ENCODE measurements around the gene WIPF3.
A peak's percentile ranks its signal among the peaks of the same experiment; 100 is the strongest.

Gene WIPF3

DNA sequence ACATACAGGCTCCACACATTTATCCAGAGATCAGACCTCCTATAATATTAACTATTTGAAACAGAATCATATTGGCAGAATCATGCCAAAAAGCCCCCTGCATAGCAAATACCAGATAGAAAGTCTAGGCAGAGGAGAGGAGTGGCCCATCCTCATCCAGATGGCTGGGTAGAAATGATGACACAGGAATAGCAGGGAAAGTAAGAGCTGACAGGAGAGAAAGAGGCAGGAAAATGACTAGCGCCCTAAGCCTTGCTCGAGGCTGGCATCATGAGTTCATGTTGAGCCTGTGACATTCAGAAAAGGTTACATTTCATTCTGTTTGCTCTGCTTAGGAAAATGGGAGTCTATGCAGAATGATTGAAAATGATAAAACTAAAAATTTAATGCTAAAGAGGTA is 27.6 kb downstream of the WIPF3 start:
- DNase-seq (ENCODE audit: extremely low read depth, low read depth) = no peak

DNA sequence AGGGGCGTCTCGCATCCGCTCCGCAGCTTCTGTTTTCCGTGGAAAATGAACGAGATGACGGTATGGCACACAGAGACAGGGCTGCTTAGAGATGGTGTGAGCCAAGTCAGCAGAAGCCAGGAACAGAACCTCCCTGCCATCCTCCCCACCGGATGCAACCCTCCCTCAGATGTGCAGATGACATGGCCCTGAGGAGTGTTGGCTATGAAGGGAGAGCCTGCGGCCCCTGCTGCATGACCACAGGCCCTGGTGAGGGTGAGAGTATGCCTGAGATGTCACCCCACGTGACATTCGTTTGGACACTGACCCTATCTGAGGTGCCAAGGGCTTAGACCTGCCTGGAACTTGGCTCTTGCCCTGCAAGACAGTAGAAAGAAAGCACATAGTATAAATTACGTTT is 29.4 kb downstream of the WIPF3 start:
- no peak for TF ChIP-seq CTCF (IDR thresholded peaks at IDR 0.05; ENCODE audit: low read depth, low read length, missing control alignments)
- DNase-seq (ENCODE audit: extremely low read depth, low read depth) = no peak
- H3K4me3 ChIP-seq (replicated peaks; ENCODE audit: low read depth, low read length) = no peak overlapping the region

More for the DNA sequence above, 27.6 kb downstream of the WIPF3 start:
- no peak for TF ChIP-seq CTCF (IDR thresholded peaks at IDR 0.05; ENCODE audit: low read depth, low read length, missing control alignments)
- H3K4me3 ChIP-seq (replicated peaks; ENCODE audit: low read depth, low read length) = no peak overlapping the region

DNA sequence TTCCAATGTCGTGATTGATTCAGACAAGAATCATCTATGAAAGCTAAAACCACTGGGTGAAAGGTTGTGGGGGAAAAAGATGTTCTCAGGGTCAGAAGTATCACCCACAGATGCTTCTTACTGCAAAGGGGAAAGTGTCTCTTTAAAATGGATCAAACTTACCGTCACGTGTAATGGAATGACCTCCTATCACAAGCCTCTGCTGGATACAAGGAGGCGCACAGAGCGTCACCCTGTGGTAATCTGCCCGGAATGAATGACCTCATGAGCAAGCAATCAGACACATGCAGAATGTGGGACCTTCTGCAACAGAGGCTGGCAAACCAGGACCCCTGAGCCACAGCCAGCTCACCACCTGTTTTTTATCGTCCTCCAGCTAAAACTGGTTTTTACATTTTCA is 33.0 kb downstream of the WIPF3 start:
- no peak overlapping the region for H3K4me3 ChIP-seq (replicated peaks; ENCODE audit: low read depth, low read length)
- no peak for TF ChIP-seq CTCF (IDR thresholded peaks at IDR 0.05; ENCODE audit: low read depth, low read length, missing control alignments)
- DNase-seq (ENCODE audit: extremely low read depth, low read depth) = peak; percentile 31

GRCh38 chr7:29839921-29840320 is 33.6 kb downstream of the WIPF3 start:
- no peak overlapping the region for H3K4me3 ChIP-seq (replicated peaks; ENCODE audit: low read depth, low read length)
- DNase-seq (ENCODE audit: extremely low read depth, low read depth) = no peak
- no peak for TF ChIP-seq CTCF (IDR thresholded peaks at IDR 0.05; ENCODE audit: low read depth, low read length, missing control alignments)

DNA sequence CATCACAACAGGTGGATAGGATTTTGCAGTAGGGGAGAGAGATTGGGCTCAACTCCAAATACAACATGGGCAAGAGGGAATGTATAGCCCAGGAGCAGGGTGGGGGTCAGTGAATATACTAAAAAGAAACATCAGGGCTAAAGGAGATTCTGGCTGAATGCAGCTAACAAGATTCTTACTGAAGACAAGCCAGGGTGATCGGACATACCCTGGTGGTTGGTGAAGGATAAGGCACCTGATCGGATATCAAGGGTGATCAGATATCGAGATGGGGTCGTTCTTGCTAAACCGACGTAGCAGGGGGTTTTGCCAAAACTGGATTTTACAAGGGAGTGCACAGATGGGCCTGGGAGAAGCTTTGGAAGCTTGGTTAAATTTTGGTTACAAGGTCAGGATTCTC is 34.4 kb downstream of the WIPF3 start:
- DNase-seq (ENCODE audit: extremely low read depth, low read depth) = no peak
- H3K4me3 ChIP-seq (replicated peaks; ENCODE audit: low read depth, low read length) = no peak overlapping the region
- no peak for TF ChIP-seq CTCF (IDR thresholded peaks at IDR 0.05; ENCODE audit: low read depth, low read length, missing control alignments)

GRCh38 chr7:29841926-29842701 is 35.8 kb downstream of the WIPF3 start:
- no peak for DNase-seq (ENCODE audit: extremely low read depth, low read depth)
- TF ChIP-seq CTCF (IDR thresholded peaks at IDR 0.05; ENCODE audit: low read depth, low read length, missing control alignments) = no peak
- H3K4me3 ChIP-seq (replicated peaks; ENCODE audit: low read depth, low read length) = no peak overlapping the region

DNA sequence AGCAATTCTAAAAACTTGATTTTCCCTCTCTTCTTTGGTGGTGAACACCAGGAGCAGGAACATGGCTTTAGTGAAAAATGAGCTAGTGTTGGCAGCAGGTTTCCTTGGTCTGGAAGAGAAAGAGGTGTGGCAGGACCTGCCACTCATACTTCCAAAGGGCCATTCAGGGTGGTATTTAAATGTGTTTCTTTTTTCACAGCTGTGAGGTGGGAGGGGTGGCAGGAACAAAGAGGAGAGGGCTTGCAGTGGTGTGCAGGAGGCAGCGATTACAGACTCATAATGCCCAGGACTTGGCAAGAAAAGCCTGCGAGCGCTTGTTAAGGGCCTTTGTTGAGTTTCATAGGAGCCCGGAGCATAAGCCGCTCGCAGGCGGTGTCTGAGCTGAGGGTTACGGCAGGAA is 36.8 kb downstream of the WIPF3 start:
- H3K4me3 ChIP-seq (replicated peaks; ENCODE audit: low read depth, low read length) = no peak overlapping the region
- TF ChIP-seq CTCF (IDR thresholded peaks at IDR 0.05; ENCODE audit: low read depth, low read length, missing control alignments) = no peak
- no peak for DNase-seq (ENCODE audit: extremely low read depth, low read depth)
